Astrocyte (in vitro differentiated cells and primary cell): ENCODE data around the gene MED12L. TPM values are rescaled to one million over a fixed set of nuclear protein-coding genes. Genes with fewer than 3 reads are reported as not detected.
"Not testable (repeated sequence)": the region's sequence is repeated elsewhere in the genome, so short reads cannot be mapped to it uniquely, and the experiment has no call there.

Source experiments
- DNase-seq: peaks from one replicate; pipeline ENCODE4 v3.0.0-alpha.2; 2010; ENCODE audit warnings: low read depth
- FAIRE-seq: peaks from 2 replicates; lab custom pipeline; 2011; peaks lifted over from hg19 to GRCh38; lab: Jason Lieb, UNC
- H2AFZ ChIP-seq: 2 replicates; pipeline ENCODE4 v1.6.0; 2012; ENCODE audit warnings: low read depth, low read length, inconsistent platforms
- H3K27ac ChIP-seq: 2 replicates; pipeline ENCODE4 v1.5.1; 2011; ENCODE audit warnings: low read depth, low read length, inconsistent platforms
- H3K27me3 ChIP-seq: 2 replicates; pipeline ENCODE4 v1.6.0; 2011; ENCODE audit warnings: low read length, inconsistent platforms; ENCODE audit not compliant: insufficient read depth
- H3K36me3 ChIP-seq: 2 replicates; pipeline ENCODE4 v1.5.1; 2011; ENCODE audit warnings: low read length, inconsistent platforms; ENCODE audit not compliant: insufficient read depth
- H3K4me1 ChIP-seq: 2 replicates; pipeline ENCODE4 v1.5.1; 2011; ENCODE audit warnings: low read length, inconsistent platforms; ENCODE audit not compliant: insufficient read depth
- H3K4me2 ChIP-seq: 2 replicates; pipeline ENCODE4 v1.6.0; 2012; ENCODE audit warnings: low read length, inconsistent platforms
- H3K4me3 ChIP-seq: 2 replicates; pipeline ENCODE4 v1.5.1; 2011; ENCODE audit warnings: low read depth, mild to moderate bottlenecking, low read length, inconsistent platforms; ENCODE audit not compliant: insufficient read depth
- H3K79me2 ChIP-seq: 2 replicates; pipeline ENCODE4 v1.6.0; 2012; ENCODE audit warnings: mild to moderate bottlenecking, low read length, inconsistent platforms; ENCODE audit not compliant: insufficient read depth
- H3K9ac ChIP-seq: 2 replicates; pipeline ENCODE4 v1.6.0; 2012; ENCODE audit warnings: mild to moderate bottlenecking, low read length, inconsistent platforms
- H3K9me3 ChIP-seq: 2 replicates; pipeline ENCODE4 v1.5.1; 2012; ENCODE audit warnings: low read depth, mild to moderate bottlenecking, low read length, inconsistent platforms; ENCODE audit not compliant: insufficient read depth
- H4K20me1 ChIP-seq: 2 replicates; pipeline ENCODE4 v1.6.0; 2012; ENCODE audit warnings: low read length, inconsistent platforms; ENCODE audit not compliant: insufficient read depth
- H3K27ac Mint-ChIP-seq: one replicate; pipeline ENCODE4 v1.8.0; 2021; ENCODE audit warnings: mild to moderate bottlenecking, mixed read lengths; ENCODE audit not compliant: unreplicated experiment
- H3K27me3 Mint-ChIP-seq: one replicate; pipeline ENCODE4 v1.8.0; 2021; ENCODE audit warnings: low read depth, mixed read lengths; ENCODE audit not compliant: unreplicated experiment
- H3K36me3 Mint-ChIP-seq: one replicate; pipeline ENCODE4 v1.8.0; 2021; ENCODE audit warnings: low read depth, mixed read lengths; ENCODE audit not compliant: unreplicated experiment
- H3K4me1 Mint-ChIP-seq: one replicate; pipeline ENCODE4 v1.8.0; 2021; ENCODE audit warnings: low read depth, mixed read lengths; ENCODE audit not compliant: unreplicated experiment
- H3K4me3 Mint-ChIP-seq: one replicate; pipeline ENCODE4 v1.8.0; 2021; ENCODE audit warnings: mild to moderate bottlenecking, moderate library complexity, mixed read lengths; ENCODE audit not compliant: unreplicated experiment
- H3K9me3 Mint-ChIP-seq: one replicate; pipeline ENCODE4 v1.8.0; 2021; ENCODE audit warnings: mild to moderate bottlenecking, mixed read lengths; ENCODE audit not compliant: unreplicated experiment
- EZH2 ChIP-seq: IDR thresholded peaks from 2 replicates; pipeline ENCODE4 v1.6.1; 2012; ENCODE audit warnings: mild to moderate bottlenecking, low read length, inconsistent platforms; ENCODE audit not compliant: insufficient read depth
- total RNA-seq: library from RNA; stranded (reverse); gene quantifications from 2 replicates; pipeline ENCODE4 v1.2.1, GENCODE V29; 2021
- TF ChIP-seq, protein P1 (sequence below): IDR thresholded peaks from 2 replicates; pipeline ENCODE4 v1.5.1; 2011; ENCODE audit warnings: low read depth, mild to moderate bottlenecking, inconsistent platforms, low read length, moderate library complexity; ENCODE audit not compliant: insufficient read depth

MED12L gene
- total RNA-seq, 1 donor from 2014 or later = 8.2 TPM

- Histone ChIP-seq H3K27me3 (no peaks in the 10 kb centered on the region), H3K4me1 (no peaks in the 10 kb centered on the region), H3K36me3 (no peaks in the 10 kb centered on the region), H3K9me3 (no peaks in the 10 kb centered on the region), H3K9ac (no peak overlapping the region), H3K79me2 (no peaks in the 10 kb centered on the region), H4K20me1 (no peaks in the 10 kb centered on the region), H3K27ac (no peak overlapping the region), H3K4me2 (no peak overlapping the region), H2AFZ (no peak overlapping the region), H3K4me3 (no peak overlapping the region)
- Mint-ChIP-seq H3K4me3 (no peak overlapping the region), H3K27ac (no peak overlapping the region), H3K9me3 (peaks cover 3% of the 10 kb centered on the region), H3K27me3 (no peaks in the 10 kb centered on the region), H3K4me1 (no peaks in the 10 kb centered on the region), H3K36me3 (no peaks in the 10 kb centered on the region)
- FAIRE-seq (no peak), DNase-seq (no peak)
- TF ChIP-seq EZH2 = no peak
- TF ChIP-seq, protein P1, sequence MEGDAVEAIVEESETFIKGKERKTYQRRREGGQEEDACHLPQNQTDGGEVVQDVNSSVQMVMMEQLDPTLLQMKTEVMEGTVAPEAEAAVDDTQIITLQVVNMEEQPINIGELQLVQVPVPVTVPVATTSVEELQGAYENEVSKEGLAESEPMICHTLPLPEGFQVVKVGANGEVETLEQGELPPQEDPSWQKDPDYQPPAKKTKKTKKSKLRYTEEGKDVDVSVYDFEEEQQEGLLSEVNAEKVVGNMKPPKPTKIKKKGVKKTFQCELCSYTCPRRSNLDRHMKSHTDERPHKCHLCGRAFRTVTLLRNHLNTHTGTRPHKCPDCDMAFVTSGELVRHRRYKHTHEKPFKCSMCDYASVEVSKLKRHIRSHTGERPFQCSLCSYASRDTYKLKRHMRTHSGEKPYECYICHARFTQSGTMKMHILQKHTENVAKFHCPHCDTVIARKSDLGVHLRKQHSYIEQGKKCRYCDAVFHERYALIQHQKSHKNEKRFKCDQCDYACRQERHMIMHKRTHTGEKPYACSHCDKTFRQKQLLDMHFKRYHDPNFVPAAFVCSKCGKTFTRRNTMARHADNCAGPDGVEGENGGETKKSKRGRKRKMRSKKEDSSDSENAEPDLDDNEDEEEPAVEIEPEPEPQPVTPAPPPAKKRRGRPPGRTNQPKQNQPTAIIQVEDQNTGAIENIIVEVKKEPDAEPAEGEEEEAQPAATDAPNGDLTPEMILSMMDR = no peak
These were observed 22.9 kb upstream of the MED12L start for GRCh38 chr3:151062611-151063010.

DNA sequence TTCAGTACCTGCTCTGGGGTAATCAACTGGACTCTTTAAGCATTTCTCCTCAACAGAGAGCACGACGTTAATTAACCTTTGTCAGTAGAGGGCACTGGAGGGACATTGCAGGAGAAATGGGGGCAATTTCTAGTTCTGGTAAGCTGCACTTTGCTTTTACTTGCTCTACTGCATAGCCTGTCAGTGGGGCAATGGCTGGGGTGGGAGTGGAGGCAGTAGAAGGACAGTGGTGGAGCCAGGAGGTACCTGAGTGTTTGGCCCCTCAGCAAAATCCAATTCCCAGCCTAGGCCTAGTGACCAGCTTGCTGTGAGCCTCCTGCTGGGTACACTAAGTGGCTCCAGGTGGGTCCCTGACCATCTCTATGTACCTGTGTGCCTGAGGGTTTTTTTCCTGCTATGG is 18.3 kb upstream of the MED12L start:
- H3K4me3 Mint-ChIP-seq = no peak overlapping the region
- H4K20me1 ChIP-seq = no peaks in the 10 kb centered on the region
- no peak overlapping the region for H3K4me3 ChIP-seq
- H3K4me1 ChIP-seq = no peaks in the 10 kb centered on the region
- no peaks in the 10 kb centered on the region for H3K27me3 Mint-ChIP-seq
- DNase-seq = no peak
- no peaks in the 10 kb centered on the region for H3K4me1 Mint-ChIP-seq
- no peak for FAIRE-seq
- no peaks in the 10 kb centered on the region for H3K27me3 ChIP-seq
- no peaks in the 10 kb centered on the region for H3K36me3 Mint-ChIP-seq
- H3K9me3 Mint-ChIP-seq = peaks cover 3% of the 10 kb centered on the region
- TF ChIP-seq, protein P1 = no peak
- TF ChIP-seq EZH2 = no peak
- no peaks in the 10 kb centered on the region for H3K79me2 ChIP-seq
- H3K9me3 ChIP-seq = no peaks in the 10 kb centered on the region
- no peak overlapping the region for H3K9ac ChIP-seq
- H3K27ac ChIP-seq = no peak overlapping the region
- H3K27ac Mint-ChIP-seq = no peak overlapping the region
- H3K4me2 ChIP-seq = no peak overlapping the region
- H3K36me3 ChIP-seq = no peaks in the 10 kb centered on the region
- no peak overlapping the region for H2AFZ ChIP-seq

DNA sequence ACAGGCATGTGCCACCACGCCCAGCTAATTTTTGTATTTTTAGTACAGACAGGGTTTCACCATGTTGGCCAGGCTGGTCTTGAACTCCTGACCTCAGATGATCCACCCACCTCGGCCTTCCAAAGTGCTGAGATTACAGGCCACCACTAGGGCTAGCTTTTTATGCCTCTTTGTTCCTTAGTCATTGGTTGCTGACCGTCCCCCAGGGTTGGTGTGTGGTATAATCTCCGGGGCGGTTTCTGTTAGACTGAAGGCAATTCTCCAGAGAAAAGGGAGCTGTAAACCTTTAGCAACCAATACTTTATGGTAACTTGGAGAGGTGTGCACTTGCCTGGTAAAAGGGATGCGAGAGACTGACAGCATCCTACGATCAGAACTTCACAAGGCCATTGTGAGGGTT is 12.6 kb upstream of the MED12L start:
- H3K4me1 Mint-ChIP-seq, H3K4me3 Mint-ChIP-seq, H3K27ac Mint-ChIP-seq, H3K27me3 Mint-ChIP-seq, DNase-seq, H3K4me2 ChIP-seq, H3K4me3 ChIP-seq, H3K9ac ChIP-seq, H3K79me2 ChIP-seq, H3K4me1 ChIP-seq, FAIRE-seq, H2AFZ ChIP-seq, H3K36me3 ChIP-seq, H3K36me3 Mint-ChIP-seq, H3K27me3 ChIP-seq, H3K27ac ChIP-seq, H4K20me1 ChIP-seq, H3K9me3 Mint-ChIP-seq, H3K9me3 ChIP-seq: not testable (repeated sequence)
